ENCODE results near the gene ARL13B. TPM values are rescaled to one million over a fixed set of nuclear protein-coding genes. Genes with fewer than 3 reads are reported as not detected.

Gene ARL13B
- total and polyA plus RNA-seq, 2 of the 8 experiments (the other 6 are each of a cell fraction or from before 2014, with no cell fraction given): 1.5 to 12.7 TPM

- no peak overlapping the region for H3K14ac ChIP-seq (ENCODE audit: insufficient read length)
- no peak overlapping the region for H3K18ac ChIP-seq (ENCODE audit: extremely low read depth, low read length)
- no peak overlapping the region for H2AFZ ChIP-seq (ENCODE audit: low read length)
- no peak overlapping the region for H2AK5ac ChIP-seq (ENCODE audit: low read depth, low read length)
- no peaks in the 10 kb centered on the region; a peak in 1 of 8 replicates for H3K36me3 ChIP-seq (ENCODE audit: control insufficient read depth in 2 of 4, insufficient read depth in 4 of 4, low read length in 3 of 4)
- no peaks in the 10 kb centered on the region; the same call in 1 of the 2 replicates for H3K79me1 ChIP-seq (ENCODE audit: low read depth, low read length)
- no peaks in the 10 kb centered on the region for H3K27me3 ChIP-seq (replicated peaks in 1 of 4; ENCODE audit: control insufficient read depth in 3 of 4, extremely low read depth in 1 of 4, insufficient read depth in 3 of 4, low read length in 3 of 4)
- H2BK120ac ChIP-seq (replicated peaks; ENCODE audit: low read depth, low read length): no peak overlapping the region
- no peak overlapping the region for H2BK12ac ChIP-seq (ENCODE audit: low read depth, low read length)
- ChIA-PET POLR2A (ENCODE audit: partially characterized antibody) (no interaction called here), CTCF (ENCODE audit: partially characterized antibody) (interaction anchor here (1.0 to 3.0 kb wide), 3 partner anchors 8 to 35 kb away, joined by 3 to 15 read pairs (median 5); partner anchors contain the start of genes DHFR2 and NSUN3)
- no peak overlapping the region for H2BK20ac ChIP-seq (ENCODE audit: low read length)
- H3K23ac ChIP-seq (ENCODE audit: insufficient read length): no peak overlapping the region
- H3K4me2 ChIP-seq (ENCODE audit: insufficient read depth in 1 of 2, low read depth in 2 of 2, low read length in 2 of 2): no peak overlapping the region
- no peak overlapping the region for H4K5ac ChIP-seq (ENCODE audit: insufficient read length, low read depth, low read length)
- no peak overlapping the region for H3K4ac ChIP-seq (replicated peaks; ENCODE audit: insufficient read length, low read depth, low read length)
- H3K4me1 ChIP-seq (replicated peaks in 1 of 4; ENCODE audit: control insufficient read depth in 3 of 4, insufficient read depth in 4 of 4, low read length in 3 of 4): no peaks in the 10 kb centered on the region
- no peaks in the 10 kb centered on the region for H4K20me1 ChIP-seq (replicated peaks in 1 of 2; ENCODE audit: control insufficient read depth in 1 of 2, insufficient read depth in 2 of 2, low read length in 2 of 2)
- no peak overlapping the region for H3K56ac ChIP-seq (replicated peaks; ENCODE audit: insufficient read length, low read depth, low read length)
- H3K23me2 ChIP-seq (ENCODE audit: low read depth, low read length): no peaks in the 10 kb centered on the region
- DNase-seq (ENCODE audit: low read depth in 1 of 2, low spot score in 2 of 2) (no peak), FAIRE-seq (no peak)
- H3K4me3 ChIP-seq (ENCODE audit: extremely low read depth in 1 of 4, insufficient read depth in 2 of 4, low read depth in 3 of 4, low read length in 4 of 4): no peak overlapping the region
- H3K9ac ChIP-seq (replicated peaks in 1 of 4; ENCODE audit: extremely low read depth in 1 of 4, low read depth in 3 of 4, low read length in 3 of 4): peak overlapping the region in 1 of 4 experiments; percentile 18; a peak in 1 of 7 replicates
- no peak overlapping the region for H2BK5ac ChIP-seq (ENCODE audit: low read depth, low read length)
- H4K8ac ChIP-seq (ENCODE audit: extremely low read depth, insufficient read depth, low read length): no peak overlapping the region
- H2BK15ac ChIP-seq (ENCODE audit: low read length): no peak overlapping the region
- H3K27ac ChIP-seq (ENCODE audit: low read depth, low read length): no peak overlapping the region
- H3K79me2 ChIP-seq (ENCODE audit: control insufficient read depth in 1 of 2, insufficient read depth in 2 of 2, low read length in 2 of 2): no peaks in the 10 kb centered on the region
- peaks cover 0 to 2% of the 10 kb centered on the region in 2 experiments; a peak in 2 of 4 replicates for H3K9me3 ChIP-seq (ENCODE audit: insufficient read depth in 2 of 2, low read depth in 1 of 2, low read length in 1 of 2)
- 90% methylated on average over 4 of the region's 4 CpGs; no CpG with 5 or more reads in 1 of the 2 experiments for WGBS, 2 experiments (ENCODE audit: extremely low coverage in 1 of 2, insufficient coverage in 1 of 2, insufficient read length in 1 of 2, insufficient replicate concordance in 2 of 2, low coverage in 1 of 2, low lambda C conversion rate in 2 of 2, missing lambda C conversion rate in 1 of 2)
- H4K91ac ChIP-seq (replicated peaks; ENCODE audit: insufficient read length, low read length): no peak overlapping the region
- TF ChIP-seq POU5F1 (IDR thresholded peaks at IDR 0.05; ENCODE audit: low read depth, low read length): no peak
- TF ChIP-seq KDM1A (IDR thresholded peaks at IDR 0.05; ENCODE audit: borderline replicate concordance, low read length): no peak
- TF ChIP-seq RNF2 (IDR thresholded peaks at IDR 0.05; ENCODE audit: borderline replicate concordance, low read depth, low read length, missing control alignments, poor library complexity, severe bottlenecking): no peak
- TF ChIP-seq JUN (IDR thresholded peaks at IDR 0.05; ENCODE audit: low read depth, low read length): no peak
- no peak for TF ChIP-seq SUZ12 (IDR thresholded peaks at IDR 0.05; ENCODE audit: low read length)
- no peak for TF ChIP-seq CREB1 (IDR thresholded peaks at IDR 0.05)
- TF ChIP-seq SRF (IDR thresholded peaks at IDR 0.05; ENCODE audit: low read depth, low read length): no peak
These were observed 91.8 kb downstream of the ARL13B start for GRCh38 chr3:94071713-94072284.
